GM12892 (cell line): ENCODE measurements around the gene SOBP.

Source experiments
- POLR2A ChIP-seq: IDR thresholded peaks from 2 replicates; pipeline ENCODE4 v1.6.1; 2011; ENCODE audit warnings: low read depth, low read length, control low read depth
- POLR2AphosphoS5 ChIP-seq: IDR thresholded peaks from 2 replicates; pipeline ENCODE4 v1.6.1; 2011; ENCODE audit warnings: low read depth, low read length, control low read depth
- TAF1 ChIP-seq: IDR thresholded peaks from 2 replicates; pipeline ENCODE4 v1.6.1; 2011; ENCODE audit warnings: low read depth, mild to moderate bottlenecking, control low read depth, low read length, borderline replicate concordance

DNA sequence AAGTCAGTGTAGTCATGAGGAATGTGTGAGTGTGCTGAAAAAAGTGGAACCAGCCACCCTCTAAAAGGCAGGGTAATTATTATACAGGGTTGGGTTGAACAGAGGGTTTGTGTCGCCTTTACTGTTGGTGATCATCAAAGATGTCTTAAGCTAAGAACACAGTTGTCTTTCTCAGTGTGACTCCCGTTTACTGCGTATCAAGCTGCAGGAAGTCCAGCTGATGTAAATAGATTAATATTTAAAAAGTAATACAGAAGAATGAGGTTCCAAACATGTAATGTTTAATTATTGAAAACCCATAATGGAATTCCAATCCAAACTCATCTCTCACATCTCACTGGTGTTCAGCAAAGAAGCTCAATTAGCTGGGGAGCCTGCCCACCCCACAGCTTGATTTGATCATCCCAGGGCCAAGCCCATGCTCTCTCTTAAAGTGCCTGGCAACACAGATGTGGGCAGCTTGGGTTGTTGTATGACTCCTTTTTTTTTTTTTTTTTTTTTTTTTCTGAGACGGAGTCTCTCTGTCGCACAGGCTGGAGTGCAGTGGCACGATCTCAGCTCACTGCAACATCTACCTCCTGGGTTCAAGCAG lies 127.5 kb downstream of the SOBP start:
- TF ChIP-seq POLR2A (no peak), TAF1 (no peak), POLR2AphosphoS5 (no peak)
